Psoas muscle (tissue), 8 donors: ENCODE results near the gene NAP1L1. TPM values are rescaled to one million over a fixed set of nuclear protein-coding genes. Genes with fewer than 3 reads are reported as not detected.

Experiments used
- ATAC-seq, 4 donors: fragments of 200-7000 bp; cut with Tn5 transposase; one replicate each; pipeline ENCODE4 v1.9.1; 2020; ENCODE audit warnings: moderate library complexity in 3 of 4, mild to moderate bottlenecking in 2 of 4
- DNase-seq, 2 donors: peaks; one replicate each; pipeline ENCODE4 v3.0.0-alpha.2; 2020
- H3K27ac ChIP-seq: fragments of 200-600 bp; one replicate; pipeline ENCODE4 v1.8.0; 2022
- H3K27me3 ChIP-seq, 3 donors: fragments of 200-600 bp in 1 of 3; one replicate each; pipeline versions ENCODE4 v1.6.1 to v1.8.0; 2013 to 2022; ENCODE audit warnings: low read length in 2 of 3, mild to moderate bottlenecking in 2 of 3, moderate library complexity in 1 of 3; ENCODE audit not compliant: insufficient read depth in 3 of 3
- H3K36me3 ChIP-seq, 2 donors: fragments of 200-600 bp in 1 of 2; one replicate each; pipeline versions ENCODE4 v1.6.1 to v1.8.0; 2013 to 2022; ENCODE audit warnings: low read depth in 1 of 2, mild to moderate bottlenecking in 1 of 2, moderate library complexity in 1 of 2; ENCODE audit not compliant: insufficient read depth in 1 of 2
- H3K4me1 ChIP-seq: fragments of 200-600 bp; one replicate; pipeline ENCODE4 v1.8.0; 2022
- H3K4me3 ChIP-seq: fragments of 200-600 bp; one replicate; pipeline ENCODE4 v1.8.0; 2022; ENCODE audit warnings: mild to moderate bottlenecking
- H3K9me3 ChIP-seq: fragments of 200-600 bp; one replicate; pipeline ENCODE4 v1.8.0; 2022
- CTCF ChIP-seq: fragments of 200-600 bp; IDR thresholded peaks from one replicate; pipeline ENCODE4 v1.8.0; 2022; ENCODE audit warnings: antibody characterized with exemption
- WGBS, 3 donors: extraction: QIAGEN DNeasy Blood & Tissue Kit; methylation state at CpG; one replicate each; pipeline versions ENCODE4 v1.1.6 to v1.1.7; 2013; 5-methylcytosine and 5-hydroxymethylcytosine counted together
- intact Hi-C, 2 donors: fragments of 100-400 bp; cut with DNase I; formaldehyde crosslinking; loops; one replicate each; pipeline versions ENCODE4 v1.11.0 to v1.14.2; 2022
- polyA plus RNA-seq, 3 donors: library from polyadenylated mRNA; stranded (reverse); fragments of 200-250 nt; gene quantifications; one replicate each; pipeline ENCODE4 v1.2.3, GENCODE V29; 2013
- total RNA-seq, 4 donors: library from RNA; stranded (reverse); fragmentation: NEBNext Ultra II Directional in 2 of 4; extraction: Animal tissue kit (Norgen Biotek cat#: 25700) in 2 of 4; gene quantifications; one replicate each; pipeline versions ENCODE4 v1.2.1 to v1.2.4, GENCODE V29; 2021 to 2023
- donor health status: healthy with polysubstance abuse.
- donor health status: DM: no; HTN: no; CAD: no; lungs with moderate emphysema.
- donor health status: Bipolar disorder and iron deficiency.
- donor health status: healthy.
- donor health status: DM: yes; HTN: yes; CAD: no.
- donor health status: DM: no; HTN: no; CAD: no.
- donor health status: DM: no; HTN: no; CAD: no.
- donor health status: DM: yes; HTN: yes; CAD: no.

NAP1L1 gene
- total and polyA plus RNA-seq, 7 donors = 201 to 341 (median 281) TPM

- intact Hi-C loops = no loop called here
- no peak for DNase-seq
- H3K36me3 ChIP-seq = no peaks in the 10 kb centered on the region
- no peak overlapping the region for H3K27ac ChIP-seq
- no peak for TF ChIP-seq CTCF
- H3K4me1 ChIP-seq = no peaks in the 10 kb centered on the region
- no peak for ATAC-seq
- peaks cover 6% of the 10 kb centered on the region for H3K9me3 ChIP-seq
- 49 to 65% (median 53%) methylated on average over 1 of the region's 1 CpG for WGBS, 3 donors
- no peak overlapping the region for H3K4me3 ChIP-seq
- H3K27me3 ChIP-seq = peaks cover 0 to 4% (median 0%) of the 10 kb centered on the region in 3 donors
Measured at GRCh38 chr12:76002598-76003354, 81.7 kb downstream of the NAP1L1 start.

GRCh38 chr12:75998292-75999063 lies 86.0 kb downstream of the NAP1L1 start:
- 82 to 87% (median 87%) methylated on average over 4 of the region's 4 CpGs for WGBS, 3 donors
- TF ChIP-seq CTCF = no peak

DNA sequence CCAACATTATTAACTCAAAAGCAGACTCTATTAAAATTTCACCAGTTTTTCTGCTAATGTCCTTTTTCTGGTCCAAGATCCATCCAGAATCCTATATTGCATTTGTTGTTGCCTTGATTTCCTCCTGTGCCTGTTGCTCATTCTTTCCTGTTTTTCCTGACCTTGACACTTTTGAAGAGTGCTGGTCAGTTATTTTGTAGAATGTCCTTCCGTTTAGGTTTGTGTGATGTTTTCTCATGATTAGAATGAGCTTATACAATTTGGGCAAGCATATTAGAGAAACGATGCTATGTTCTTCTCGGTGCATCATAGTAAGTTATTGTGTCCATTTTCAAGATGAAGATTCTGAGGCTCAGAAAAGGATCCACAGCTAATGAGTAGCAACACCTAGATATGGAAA lies 86.8 kb downstream of the NAP1L1 start:
- intact Hi-C loops = no loop called here
- no peak overlapping the region for H3K27ac ChIP-seq

More at GRCh38 chr12:75998292-75999063, 86.0 kb downstream of the NAP1L1 start:
- no peak for DNase-seq
- Histone ChIP-seq H3K27me3 (no peaks in the 10 kb centered on the region), H3K4me3 (no peak overlapping the region), H3K4me1 (no peaks in the 10 kb centered on the region), H3K27ac (no peak overlapping the region), H3K9me3 (no peaks in the 10 kb centered on the region), H3K36me3 (no peaks in the 10 kb centered on the region)
- ATAC-seq = no peak
- intact Hi-C loops = no loop called here

GRCh38 chr12:75996861-75997447 lies 87.5 kb downstream of the NAP1L1 start:
- no peak for TF ChIP-seq CTCF
- DNase-seq = no peak
- Histone ChIP-seq H3K9me3 (no peaks in the 10 kb centered on the region), H3K4me3 (no peak overlapping the region), H3K36me3 (no peaks in the 10 kb centered on the region), H3K27me3 (no peaks in the 10 kb centered on the region), H3K4me1 (no peaks in the 10 kb centered on the region), H3K27ac (no peak overlapping the region)
- 18 to 31% (median 20%) methylated on average over 1 of the region's 1 CpG for WGBS, 3 donors
- no peak for ATAC-seq
- intact Hi-C loops = no loop called here

More for the DNA sequence above, 86.8 kb downstream of the NAP1L1 start:
- Histone ChIP-seq H3K4me3 (no peak overlapping the region), H3K36me3 (no peaks in the 10 kb centered on the region), H3K4me1 (no peaks in the 10 kb centered on the region), H3K9me3 (no peaks in the 10 kb centered on the region), H3K27me3 (no peaks in the 10 kb centered on the region)
- no peak for TF ChIP-seq CTCF
- ATAC-seq (no peak), DNase-seq (no peak)
- WGBS, 3 donors = 79 to 80% (median 80%) methylated on average over 3 of the region's 3 CpGs
